Stimulated activated CD8-positive, alpha-beta memory T cell treated with anti-CD3 and anti-CD28 coated beads, Interleukin-7, amount 100 ng/mL, for 4 hours (primary cell): ENCODE data around the gene POU6F2.
"Not testable (repeated sequence)": the region's sequence is repeated elsewhere in the genome, so short reads cannot be mapped to it uniquely, and the experiment has no call there.

ENCODE experiments used
- DNase-seq, 2 donors: peaks; one replicate each; pipeline ENCODE4 v3.0.0-alpha.2; 2020; ENCODE audit warnings: low read depth in 2 of 2

Gene POU6F2

DNA sequence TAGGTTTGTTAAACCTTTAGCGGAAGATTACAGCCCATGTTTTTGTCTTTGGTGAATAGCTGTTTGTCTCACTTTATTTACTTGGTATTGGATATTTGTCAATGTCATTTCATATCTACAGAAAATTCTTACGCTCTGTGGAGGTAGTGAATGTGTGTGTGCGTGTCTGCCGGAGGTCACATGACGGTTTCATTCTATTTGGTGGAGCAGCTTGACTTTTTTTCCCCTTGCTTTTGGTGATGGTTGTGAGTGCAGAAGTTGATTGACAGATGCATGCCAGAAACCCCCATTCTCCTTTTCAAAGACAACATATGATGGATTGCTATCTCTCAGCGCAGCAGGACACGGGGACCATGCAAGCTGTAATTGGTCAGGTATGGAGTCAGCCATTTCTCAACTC is at the start of gene POU6F2:
Gene POU6F2 (plus strand): TSS at position 225 of the 400 bp plus-strand sequence. CDS start 45 bp downstream, at position 270.
- no peak for DNase-seq

DNA sequence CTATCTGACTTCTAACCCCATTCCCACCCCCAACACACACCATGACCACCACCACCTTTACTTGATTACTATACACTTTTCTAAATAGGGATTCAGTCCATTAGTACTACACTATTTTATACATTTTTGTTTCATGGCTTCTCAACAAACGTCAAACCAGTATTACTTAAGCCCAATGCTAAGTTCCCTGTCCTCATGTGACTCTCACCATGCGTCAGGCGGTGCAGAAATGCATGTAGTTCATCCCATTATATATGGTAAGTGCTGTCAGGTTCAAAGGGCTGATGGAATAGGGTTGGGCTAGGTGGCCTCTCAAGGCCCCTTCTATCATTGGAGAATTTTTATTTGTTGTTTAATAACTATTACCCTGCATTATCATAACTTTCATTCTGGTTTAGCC is 49.2 kb upstream of the POU6F2 start:
- DNase-seq: no peak

- no peak for DNase-seq
Measured at GRCh38 chr7:38929460-38930171, 48.1 kb upstream of the POU6F2 start.

DNA sequence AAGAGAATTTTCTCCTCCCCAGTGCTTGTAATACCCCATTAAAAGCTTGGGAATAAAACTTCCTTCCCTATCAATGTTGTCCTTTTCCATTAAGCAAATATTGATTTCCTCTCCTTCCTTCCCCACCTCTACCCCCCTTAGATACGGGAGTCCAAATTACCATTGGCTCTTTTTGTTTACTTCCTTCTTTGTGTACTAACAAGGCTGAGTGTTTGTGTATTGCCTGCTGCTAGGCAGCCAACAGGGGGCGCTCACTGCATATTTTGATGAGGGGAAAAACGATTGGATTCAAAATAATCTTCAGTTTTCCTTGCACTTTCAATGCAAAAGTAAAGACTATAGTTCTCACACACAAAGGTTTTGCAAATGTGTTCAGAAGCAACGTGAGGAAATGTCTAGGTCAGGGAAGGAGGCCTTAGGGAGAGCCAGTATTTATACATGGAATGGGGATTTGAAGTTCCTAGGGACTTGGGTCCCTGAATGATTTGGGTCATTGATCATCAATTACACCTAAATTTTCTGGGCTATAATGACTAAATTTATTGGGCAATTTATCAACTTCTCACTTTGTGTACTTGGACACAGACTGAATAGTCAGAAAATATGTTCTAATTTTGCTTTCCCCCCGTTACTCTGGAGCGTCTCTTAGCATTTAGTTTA is 45.1 kb upstream of the POU6F2 start:
- no peak for DNase-seq

DNA sequence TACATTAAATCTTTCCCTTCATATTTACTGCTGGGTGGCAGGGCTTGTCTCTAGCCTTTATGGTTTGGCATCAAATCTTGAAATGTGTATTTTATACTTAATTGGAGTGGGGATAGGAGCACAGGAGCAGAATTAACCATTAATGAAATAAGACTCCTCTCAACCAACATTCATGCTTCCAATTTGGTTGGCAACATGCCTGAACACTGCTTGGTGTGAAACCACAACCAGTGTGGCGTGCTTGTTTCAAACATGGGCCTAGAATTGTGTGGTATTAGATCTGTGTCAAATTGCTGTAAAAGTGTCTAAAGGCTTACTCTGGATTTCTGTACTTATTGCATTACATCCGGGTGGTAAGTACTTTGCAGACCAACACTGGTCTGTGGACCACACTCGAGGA is 43.7 kb upstream of the POU6F2 start:
- no peak for DNase-seq

DNA sequence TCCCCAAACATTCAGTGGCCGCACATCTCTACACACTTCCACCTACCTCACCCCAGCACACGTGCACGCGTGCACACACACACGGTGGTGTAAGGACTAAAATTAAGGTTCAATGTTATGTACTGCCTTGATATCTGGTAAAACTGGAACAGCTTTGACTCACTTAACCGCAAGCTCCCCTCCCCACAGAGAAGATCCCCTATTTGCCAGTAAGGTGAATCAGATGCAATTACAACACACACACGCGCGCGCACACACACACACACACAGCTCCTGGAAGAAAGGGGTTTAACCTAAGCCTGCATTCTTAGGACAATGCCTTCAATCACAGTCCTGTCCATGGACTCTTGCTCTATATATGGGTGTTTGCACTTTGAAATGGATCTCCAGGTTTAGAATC is 43.2 kb upstream of the POU6F2 start:
- DNase-seq: no peak

- DNase-seq: no peak
Measured at GRCh38 chr7:38936641-38937040, 41.1 kb upstream of the POU6F2 start.

GRCh38 chr7:38938001-38938485 is 39.7 kb upstream of the POU6F2 start:
- DNase-seq: no peak

DNA sequence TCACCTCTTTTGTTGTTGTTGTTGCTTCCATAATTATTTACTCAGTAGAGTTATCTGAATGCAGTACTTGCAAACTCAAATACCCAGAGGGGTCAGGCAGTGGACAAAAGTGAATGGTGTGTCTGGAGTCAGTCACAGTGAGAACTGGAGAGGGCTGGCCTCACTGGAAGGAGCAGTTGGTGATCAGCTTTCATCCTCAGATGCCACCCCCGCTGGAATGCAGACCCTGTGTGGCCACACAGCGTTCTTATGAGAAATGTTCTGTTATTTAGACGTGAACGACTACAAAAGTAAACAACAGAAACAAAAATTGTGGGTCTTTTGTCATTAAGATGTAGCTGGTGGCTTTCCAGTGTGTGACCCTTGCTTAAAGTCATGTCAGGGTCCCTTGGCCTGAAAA is 39.1 kb upstream of the POU6F2 start:
- DNase-seq: no peak

DNA sequence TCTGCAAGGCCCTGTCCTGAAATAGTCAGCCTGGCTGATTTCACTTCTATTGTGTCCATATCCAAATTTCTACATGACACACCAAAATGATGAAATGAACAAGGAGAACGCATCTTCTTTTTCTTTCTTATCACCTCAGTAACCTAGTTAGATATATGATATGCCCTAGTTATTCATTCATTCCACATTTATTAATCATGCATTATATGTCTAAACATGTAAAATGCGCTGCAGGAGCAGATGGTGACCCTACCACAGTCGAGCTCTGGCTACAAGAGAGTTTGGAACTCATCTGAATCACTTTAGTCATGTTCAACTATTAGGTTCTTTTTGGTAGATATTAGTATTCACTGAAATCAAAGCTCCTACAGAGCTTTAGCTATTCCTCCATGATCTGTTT is 36.9 kb upstream of the POU6F2 start:
- no peak for DNase-seq

DNA sequence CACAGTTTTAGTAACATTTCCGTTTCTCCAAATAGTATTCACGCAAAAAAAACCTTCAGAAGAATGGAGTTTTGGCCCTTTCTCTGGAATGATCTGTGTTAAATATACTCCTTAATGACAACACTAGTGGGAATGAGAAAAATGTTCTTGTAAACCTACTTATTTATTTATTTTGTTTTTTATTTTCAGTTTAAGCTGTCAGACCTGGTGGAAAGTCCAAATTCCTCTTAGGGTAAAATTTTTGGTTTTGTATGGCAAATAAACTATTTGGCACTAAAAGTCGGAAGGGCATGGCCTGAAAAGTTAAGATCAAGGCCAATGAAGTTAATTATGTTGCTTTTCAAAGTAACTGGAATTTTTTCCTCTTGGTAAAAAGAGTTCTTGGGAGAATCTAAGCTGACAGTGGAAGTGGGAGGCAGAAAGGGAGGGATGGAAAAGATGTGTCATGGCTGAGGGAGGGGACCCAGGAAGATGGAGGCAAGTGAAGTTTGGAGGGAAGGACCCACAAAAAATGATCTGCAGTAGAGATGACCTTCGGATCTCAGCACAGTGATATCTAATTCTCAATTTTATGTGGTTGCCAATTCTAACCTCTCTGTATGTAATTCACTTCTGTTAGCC is 35.2 kb upstream of the POU6F2 start:
- no peak for DNase-seq

DNA sequence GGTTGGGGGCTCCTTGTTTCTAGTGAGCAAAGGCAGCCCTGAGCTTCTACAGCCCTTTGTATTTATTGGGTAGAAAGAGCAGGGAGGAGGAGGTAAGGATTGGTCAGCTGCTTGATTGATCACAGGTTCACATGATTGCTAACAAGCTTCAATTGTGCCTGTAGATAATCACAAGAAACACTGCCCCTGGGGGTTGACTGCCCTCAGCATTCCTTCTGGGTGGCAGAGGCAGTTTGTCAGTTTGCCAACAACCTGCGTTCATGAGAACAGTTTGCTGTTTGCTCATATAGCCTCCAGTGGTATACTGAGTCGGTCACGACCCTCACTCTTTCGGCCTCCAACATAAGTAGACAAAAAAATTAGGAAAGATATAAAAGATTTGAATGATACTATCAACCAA is 30.2 kb upstream of the POU6F2 start:
- DNase-seq: not testable (repeated sequence)

- DNase-seq: no peak
Measured at GRCh38 chr7:38950309-38950708, 27.4 kb upstream of the POU6F2 start.

GRCh38 chr7:38951213-38951612 is 26.5 kb upstream of the POU6F2 start:
- DNase-seq: no peak

DNA sequence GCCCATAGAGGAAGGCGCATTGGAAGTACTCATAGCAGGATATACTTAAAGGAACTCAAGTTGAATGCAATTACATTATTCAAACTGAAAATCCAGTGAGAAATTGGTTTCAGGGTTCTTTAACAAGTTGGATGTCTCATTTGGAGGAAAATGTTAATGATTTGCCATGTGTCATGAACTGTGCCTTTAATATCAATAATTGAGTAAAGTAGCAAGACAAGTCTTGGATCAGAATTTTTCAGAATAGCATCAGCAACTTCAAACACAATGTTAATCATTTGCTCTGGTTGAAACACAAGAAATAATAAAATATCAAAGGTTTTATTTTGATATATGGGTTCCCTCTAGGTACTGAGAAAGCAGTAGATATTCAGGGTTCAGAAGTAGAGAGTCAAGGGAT is 24.5 kb upstream of the POU6F2 start:
- DNase-seq: no peak

- DNase-seq: no peak
Measured at GRCh38 chr7:38953971-38954370, 23.7 kb upstream of the POU6F2 start.

DNA sequence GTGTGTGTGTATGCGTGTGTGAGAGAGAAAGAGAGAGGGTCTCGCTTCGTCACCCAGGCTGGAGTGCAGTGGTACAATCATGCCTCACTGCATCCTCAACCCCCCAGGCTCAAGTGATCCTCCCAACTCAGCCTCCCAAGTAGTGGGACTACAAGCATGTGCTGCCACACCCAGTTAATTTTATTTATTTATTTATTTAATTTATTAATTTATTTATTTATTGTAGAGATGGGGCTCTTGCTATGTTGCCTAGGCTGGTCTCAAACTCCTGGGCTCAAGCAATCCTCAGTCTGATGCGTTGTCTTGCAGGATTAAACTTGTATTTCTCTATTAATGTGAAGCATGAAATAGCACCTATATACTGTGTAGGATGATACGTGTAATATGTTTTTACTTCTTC is 21.8 kb upstream of the POU6F2 start:
- DNase-seq: no peak

- no peak for DNase-seq
Measured at GRCh38 chr7:38962028-38962427, 15.7 kb upstream of the POU6F2 start.

DNA sequence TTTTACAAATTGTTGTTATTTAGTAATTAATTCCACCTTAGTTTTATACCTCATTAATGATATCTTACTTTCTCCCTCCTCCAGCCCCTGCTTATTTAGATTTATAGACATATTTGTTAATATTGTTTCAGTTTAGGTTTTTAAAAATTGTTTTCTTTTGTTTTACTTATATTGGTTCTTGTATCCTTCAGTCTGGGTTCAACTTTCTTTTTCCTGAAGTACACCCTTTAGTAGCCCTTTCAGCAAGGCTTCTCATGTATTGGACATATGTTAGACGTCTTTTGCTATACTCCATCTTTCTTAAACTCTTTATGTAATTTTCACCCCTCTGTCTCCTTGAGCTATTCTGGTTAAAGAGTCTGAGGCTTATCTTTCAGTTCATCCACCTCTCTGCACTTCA is 12.8 kb upstream of the POU6F2 start:
- DNase-seq: no peak

DNA sequence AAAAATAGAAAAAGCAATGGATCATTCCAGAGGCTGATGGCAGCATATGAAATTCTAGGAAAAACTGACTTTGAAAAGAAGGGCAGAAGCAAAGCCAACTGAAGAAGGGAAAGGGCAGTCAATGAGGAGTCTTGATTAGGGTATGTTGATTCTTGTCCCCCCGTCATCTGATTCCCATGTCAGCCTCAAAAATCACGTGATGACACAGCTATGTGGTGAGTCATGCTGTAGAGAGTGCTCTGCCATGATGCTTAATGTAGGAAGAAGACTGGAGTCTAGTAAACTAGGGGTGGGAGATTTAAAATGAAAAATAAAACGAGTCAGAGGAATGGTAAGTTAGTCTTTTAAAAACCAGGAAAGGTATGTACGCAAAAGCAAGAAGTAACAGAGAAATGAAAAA is 3.9 kb upstream of the POU6F2 start:
- no peak for DNase-seq

- DNase-seq: no peak
Measured at GRCh38 chr7:38975944-38976392, 1.7 kb upstream of the POU6F2 start.

GRCh38 chr7:38978491-38978890 is 782 bp downstream of the POU6F2 start:
- DNase-seq: no peak

DNA sequence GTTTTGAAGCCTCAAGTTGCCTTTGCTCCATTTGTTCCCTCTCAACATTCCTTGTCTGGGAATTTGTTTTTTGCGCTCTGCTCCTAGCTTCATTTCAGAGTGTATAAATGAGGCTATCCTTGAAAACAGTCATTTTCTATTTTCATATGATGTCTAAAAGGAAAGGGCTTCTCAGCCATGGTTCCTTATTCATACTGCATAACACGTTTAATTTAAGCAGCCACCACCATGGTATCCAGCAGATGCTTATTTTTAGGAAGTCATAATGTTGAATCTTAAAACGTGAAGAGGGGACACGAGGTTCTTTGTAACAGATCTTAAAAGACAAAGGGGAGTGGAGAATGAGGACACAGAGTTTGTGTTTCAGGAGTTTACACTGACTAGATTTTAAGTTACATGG is 14.5 kb downstream of the POU6F2 start:
- no peak for DNase-seq
